ENCODE results near the gene TM9SF4.

Gene TM9SF4, protein sequence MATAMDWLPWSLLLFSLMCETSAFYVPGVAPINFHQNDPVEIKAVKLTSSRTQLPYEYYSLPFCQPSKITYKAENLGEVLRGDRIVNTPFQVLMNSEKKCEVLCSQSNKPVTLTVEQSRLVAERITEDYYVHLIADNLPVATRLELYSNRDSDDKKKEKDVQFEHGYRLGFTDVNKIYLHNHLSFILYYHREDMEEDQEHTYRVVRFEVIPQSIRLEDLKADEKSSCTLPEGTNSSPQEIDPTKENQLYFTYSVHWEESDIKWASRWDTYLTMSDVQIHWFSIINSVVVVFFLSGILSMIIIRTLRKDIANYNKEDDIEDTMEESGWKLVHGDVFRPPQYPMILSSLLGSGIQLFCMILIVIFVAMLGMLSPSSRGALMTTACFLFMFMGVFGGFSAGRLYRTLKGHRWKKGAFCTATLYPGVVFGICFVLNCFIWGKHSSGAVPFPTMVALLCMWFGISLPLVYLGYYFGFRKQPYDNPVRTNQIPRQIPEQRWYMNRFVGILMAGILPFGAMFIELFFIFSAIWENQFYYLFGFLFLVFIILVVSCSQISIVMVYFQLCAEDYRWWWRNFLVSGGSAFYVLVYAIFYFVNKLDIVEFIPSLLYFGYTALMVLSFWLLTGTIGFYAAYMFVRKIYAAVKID

DNA sequence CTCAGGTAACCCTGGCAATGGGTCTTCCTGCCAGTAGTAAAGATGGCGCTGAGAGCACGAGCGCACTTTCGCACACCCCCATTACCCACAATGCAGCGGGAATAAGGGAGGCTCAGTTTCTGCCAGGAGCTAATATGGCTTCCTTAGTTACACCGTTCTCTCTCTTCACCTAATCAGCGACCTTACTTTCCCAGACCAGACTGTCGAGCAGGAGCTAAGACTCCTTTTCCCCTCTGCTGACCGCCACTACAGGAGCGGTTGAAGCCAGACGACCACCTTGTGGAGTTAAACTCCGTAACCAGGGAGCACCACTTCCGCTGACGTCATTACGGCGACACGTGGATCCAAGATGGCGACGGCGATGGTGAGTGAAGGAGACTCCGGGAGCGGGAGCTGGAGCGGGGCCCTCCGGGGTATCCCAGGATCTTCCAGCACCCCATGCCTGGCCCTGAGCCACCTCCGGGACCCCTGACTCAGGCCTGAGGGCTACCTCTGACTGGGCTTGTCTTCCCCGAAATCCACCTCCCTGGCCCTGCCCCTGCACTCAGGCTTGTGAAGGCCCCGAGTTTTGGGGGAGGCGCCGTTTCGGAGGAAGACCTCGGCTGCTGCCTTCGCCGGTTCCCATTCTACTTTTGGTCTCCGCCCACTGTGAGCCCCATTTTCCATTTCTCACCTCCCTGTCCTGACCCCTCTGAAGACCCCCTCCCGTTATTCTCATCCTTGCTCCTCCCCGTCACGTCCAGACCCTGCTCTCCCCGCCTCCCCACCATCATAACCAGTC, at the start of gene TM9SF4:
TSS of gene TM9SF4 (plus strand) at position 323 of the 781 bp plus-strand sequence. CDS start at position 350, 27 bp downstream.
- peak; percentile 81 for DNase-seq

DNA sequence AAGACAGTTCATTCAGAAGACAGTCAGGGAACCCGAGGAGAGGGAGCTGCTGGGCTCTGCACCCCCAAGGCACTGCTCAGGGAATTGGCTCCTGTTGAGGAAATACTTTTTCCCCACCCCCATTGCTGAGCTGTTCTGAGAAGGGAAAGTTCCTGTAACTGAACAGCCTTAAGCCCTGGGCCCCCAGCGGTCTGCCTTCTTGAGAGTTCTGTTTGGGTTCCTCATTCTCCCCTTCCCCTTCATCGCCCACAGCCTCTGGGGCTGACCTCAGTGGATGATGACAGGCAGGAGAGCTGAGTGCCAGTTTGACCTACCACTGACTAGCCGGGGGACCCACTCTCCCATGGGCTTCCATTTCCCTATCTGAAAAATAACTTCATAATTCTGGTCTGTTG, 46.7 kb upstream of the TM9SF4 start:
- no peak for DNase-seq

DNA sequence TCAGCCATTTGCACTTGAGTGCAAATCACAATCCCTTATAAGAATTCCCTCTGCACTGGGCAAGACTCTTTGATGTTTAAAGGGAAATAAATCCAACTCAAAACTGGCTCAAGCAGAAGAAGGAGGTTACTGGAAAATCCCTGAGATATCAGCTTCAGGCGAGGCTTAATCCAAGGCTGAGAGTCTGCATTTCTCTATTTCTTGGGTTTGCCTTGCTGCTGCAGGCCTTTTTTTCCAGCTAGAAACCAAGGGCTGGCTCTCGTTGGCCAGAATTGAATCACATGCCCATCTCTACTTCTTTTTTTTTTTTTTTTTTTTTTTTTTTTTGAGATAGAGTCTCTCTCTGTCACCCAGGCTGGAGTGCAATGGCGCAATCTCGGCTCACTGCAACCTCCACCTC, 45.8 kb upstream of the TM9SF4 start:
- no peak for DNase-seq

DNA sequence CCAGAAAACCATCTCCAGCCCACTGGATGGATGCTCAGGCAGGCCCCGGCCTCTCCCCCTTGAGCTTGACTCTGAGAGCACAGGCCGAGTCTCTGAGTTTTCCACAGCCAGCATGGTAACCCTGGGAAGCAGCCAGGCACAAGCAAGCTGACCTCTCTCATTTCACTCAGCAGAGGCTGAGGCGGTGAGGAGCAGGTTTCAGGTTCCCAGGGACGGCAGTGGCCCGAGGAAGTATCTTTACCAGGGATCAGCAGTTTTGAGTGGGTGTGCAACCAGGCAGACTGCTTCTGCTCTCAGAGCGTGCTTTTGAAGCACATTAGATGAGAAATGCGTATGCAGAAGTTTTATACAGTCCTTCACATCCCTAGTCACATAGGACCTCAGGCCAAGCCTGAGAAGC, 44.8 kb upstream of the TM9SF4 start:
- no peak for DNase-seq

DNA sequence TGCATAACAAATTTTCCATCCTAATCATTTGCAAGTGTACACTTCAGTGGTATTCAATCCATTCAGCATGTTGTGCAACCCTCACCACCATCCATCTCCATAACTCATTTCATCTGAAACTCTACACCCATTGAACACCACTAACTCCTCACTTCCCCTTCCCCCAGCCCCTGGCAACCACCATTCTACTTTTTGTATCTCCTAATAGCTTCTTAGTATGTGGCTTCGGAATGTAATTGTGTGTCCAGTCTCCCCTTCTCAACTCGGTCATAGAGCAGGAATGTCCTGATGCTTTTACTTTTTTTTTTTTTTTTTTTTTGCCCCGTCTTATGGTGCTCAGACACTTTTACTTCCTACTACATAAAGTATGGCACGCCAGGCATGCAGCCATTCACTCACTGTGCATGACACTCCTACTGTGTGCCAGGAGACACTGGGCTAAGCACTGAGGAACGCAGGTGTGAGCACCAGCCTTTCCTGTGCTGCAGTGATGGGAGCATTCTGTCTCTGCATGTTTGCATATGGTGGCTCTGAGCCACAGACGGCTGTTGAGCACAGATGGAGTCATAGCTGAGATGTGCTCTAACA, 42.2 kb upstream of the TM9SF4 start:
- DNase-seq: no peak

DNA sequence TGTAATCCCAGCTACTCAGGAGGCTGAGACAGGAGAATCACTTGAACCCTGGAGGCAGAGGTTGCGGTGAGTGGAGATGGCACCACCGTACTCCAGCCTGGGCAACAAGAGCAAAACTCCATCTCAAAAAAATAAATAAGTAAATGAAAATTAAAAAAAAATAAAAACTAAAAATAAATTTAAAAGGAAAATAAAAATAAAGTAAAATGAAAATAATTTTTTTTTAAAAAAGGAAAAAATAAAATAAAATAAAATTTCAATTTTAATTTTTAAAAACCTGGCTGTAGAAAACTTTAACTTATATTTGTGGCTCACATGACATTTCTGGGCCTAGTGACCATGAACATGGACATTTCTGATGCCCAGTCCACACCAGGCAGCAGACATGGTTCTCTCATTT, 41.3 kb upstream of the TM9SF4 start:
- no peak for DNase-seq

DNA sequence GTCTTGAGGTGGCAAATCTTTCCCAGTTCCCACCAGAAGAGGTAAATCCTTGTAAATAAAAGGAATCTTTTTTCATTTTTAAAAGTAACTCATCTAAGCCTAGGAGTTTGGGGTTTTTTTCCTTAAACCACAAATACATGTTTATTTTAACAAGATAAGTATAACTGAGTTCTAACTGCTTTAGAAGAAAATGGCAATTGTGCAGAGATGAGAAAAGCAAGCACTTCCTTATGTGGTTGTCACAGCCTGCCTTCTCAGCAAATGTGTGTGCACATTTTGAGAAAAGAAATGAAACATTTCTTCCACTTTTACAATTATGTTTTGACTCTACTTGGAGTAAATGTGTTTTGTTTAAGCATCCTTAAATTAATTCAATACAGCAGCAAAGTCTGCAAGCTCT, 39.8 kb upstream of the TM9SF4 start:
- no peak for DNase-seq

DNA sequence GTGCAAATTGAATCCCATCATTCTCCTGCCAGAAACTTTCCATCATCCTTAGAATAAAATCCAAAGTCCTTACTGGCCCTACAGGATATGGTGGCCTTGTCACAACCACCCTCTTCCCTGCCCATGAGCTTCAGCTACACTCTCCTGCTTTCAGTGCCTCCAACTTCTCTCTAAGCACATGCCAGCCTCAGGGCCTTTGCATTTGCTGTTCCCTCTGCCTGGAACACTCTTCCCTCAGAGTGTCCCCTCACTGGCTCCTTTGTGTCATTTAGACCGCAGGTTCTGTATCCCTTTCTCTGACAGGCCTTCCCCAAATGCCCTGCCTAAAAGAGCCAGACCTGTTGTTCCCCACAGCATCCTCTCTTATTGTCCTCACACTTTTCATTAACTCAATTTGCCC, 39.2 kb upstream of the TM9SF4 start:
- DNase-seq: no peak

DNA sequence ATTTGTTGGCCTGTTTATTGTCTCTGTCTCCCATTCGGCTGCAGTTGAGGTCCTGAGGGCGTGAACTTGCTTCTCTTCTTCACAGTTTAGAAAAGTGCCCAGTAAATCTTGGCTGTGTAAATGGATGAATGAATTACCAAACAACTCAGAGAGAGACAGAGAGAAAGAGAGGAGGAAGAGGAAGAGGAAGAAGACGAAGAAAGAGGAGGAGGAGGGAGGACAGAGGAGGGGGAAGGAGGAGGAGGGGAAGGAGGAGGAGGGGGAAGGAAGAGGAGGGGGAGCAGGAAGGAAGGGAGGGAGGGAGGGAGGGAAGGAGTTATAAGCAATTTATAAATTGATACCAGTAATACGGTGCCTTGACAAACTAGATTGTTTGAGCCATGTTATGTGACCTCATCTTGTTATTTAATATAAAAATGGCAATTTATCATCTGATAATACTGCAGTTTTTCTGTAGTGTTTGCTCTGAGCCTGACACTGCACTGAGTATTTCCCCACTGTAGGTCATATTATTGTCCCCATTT, 38.8 kb upstream of the TM9SF4 start:
- no peak for DNase-seq

DNA sequence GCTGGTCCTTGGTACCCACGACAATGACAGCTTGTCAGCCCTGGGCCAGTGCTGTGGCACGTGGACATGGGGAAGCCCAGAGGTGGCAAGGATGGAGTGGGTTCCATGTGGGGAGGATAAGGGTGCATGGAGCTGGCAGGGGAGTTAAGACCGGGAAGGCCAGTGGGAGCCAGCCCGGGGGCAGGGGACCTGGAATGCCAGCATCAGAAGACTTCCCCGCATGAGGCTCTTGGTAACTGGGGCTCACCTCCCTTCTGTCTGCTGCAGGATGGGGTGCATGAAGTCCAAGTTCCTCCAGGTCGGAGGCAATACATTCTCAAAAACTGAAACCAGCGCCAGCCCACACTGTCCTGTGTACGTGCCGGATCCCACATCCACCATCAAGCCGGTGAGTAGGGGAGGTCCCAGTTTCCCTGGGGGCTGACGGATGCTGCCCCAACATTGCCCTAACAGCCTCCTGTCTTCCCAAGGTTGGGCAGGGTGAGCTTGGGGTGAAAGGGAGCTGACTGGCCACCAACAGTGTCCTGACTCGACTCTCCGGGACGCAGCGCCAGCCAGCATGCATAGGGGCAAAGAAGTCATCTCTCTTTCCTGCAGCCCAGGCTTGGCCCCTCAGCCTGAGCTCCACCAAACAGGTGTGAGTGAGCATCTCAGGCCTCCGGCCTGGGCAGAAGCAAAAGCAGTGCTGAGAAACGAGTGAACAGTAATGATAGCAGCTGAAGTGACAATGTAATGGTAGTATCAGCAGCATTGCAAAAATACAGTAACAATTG, 37.9 kb upstream of the TM9SF4 start:
- DNase-seq: no peak

DNA sequence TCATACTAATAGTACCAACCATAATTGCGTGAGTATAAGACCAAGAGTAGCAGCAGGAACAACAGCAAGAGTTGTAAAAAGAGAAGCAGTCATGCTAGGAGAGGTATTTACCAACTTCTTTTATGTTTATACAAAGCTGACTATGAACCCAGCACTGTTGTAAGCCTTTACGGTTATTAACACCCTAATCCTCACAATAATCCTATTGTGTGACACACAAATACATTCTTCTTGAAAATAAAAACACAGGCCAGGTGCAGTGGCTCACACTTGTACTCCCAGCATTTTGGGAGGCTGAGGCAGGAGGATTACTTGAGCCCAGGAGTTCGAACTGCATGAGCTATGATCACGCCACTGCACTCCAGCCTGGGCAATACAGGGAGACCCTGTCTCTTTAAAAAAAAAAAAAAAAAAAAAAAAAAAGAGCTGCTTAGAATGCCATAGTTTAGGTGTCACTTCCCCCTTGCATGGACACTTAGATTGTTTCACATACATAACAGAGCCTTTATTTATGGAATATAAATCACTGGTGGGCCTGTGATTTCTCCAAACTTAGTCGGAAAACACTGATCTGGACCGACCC, 37.3 kb upstream of the TM9SF4 start:
- no peak for DNase-seq

DNA sequence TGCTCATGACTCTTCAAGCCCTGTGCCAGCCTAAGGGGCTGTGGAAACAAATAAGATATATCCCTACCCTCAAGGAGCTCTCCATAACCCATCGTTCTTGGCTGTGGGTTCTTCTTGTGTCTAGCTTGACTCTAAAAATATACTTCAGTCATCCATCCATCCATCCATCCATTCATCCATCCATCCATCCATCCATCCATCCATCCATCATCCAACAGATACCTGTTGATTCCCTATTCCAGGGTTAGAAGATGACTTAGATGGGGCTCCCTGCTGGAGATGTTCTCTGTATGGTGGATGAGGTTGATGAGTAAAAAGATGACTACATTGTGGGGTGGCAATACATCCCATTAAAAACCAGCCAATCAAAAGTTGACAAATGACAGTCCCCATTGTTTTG, 34.0 kb upstream of the TM9SF4 start:
- no peak for DNase-seq

DNA sequence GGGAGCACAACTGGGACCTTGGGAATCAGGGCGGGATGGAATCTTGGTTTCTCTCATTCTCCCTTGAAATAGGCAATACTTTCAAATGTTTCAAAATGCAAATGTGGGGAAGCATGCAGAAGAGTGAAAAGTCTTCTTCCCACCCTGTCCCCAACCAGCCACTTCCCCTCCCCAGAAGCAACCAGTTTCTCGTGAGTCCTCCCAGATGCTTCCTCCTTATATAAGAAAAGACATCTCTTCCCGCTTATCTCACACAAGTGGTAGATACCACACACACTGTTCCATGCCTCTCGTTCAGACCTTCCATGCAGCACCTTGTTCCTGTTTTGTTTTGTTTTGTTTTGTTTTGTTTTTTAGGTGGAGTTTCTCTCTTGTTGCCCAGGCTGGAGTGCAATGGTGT, 32.3 kb upstream of the TM9SF4 start:
- DNase-seq: no peak

DNA sequence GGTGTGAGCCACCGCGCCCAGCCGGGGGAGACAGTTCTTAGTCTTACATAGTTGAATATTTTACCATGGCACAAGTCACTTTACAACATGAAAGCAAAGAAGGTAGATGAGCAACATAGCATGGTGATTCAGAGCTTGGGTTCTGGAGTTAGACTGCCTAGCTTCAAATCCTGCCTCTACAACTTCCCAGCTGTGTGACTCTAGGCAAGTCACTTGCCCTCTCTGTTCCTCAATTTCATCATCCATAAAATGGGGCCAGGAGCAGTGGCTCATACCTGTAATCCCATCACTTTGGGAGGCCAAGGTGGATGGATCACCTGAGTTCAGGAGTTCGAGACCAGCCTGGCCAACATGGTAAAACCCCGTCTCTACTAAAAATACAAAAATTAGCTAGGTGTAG, 31.2 kb upstream of the TM9SF4 start:
- DNase-seq: no peak

DNA sequence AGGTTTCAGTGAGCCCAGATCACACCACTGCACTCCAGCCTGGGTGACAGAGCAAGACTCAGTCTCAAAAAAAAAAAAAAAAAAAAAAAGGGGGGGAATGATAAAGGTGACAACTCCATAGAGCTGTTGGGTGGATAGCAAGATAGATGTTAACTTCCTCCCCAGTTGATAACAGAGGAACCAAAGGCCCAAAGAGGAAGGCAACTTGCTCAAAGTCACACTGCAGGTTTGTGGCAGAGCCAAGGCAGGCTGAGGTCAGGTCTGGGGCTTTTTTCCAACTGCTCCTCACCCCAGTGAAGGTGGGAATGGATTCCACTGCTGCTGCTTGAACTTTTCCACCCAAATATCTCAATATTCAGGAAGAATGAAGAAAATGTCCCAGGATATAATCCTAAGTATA, 30.7 kb upstream of the TM9SF4 start:
- DNase-seq: no peak

DNA sequence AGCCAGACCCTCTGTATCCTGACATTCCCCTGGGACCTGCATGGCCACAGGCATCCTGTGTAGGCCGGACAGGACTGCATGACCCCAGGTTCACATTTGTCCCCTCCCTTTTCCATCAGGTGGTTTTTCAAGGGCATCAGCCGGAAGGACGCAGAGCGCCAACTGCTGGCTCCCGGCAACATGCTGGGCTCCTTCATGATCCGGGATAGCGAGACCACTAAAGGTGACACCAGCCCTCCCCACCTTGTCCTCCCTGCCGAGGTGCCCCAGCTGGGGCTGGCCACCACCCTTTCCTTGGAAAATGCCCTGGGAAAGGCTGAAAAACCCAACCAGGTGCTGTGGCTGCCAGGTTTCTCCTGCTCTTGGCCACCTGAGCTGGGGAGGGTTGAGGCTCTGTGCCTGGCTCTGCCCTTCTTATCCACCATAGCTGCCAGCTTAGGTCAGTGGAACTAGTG, 29.8 kb upstream of the TM9SF4 start:
- DNase-seq: no peak

DNA sequence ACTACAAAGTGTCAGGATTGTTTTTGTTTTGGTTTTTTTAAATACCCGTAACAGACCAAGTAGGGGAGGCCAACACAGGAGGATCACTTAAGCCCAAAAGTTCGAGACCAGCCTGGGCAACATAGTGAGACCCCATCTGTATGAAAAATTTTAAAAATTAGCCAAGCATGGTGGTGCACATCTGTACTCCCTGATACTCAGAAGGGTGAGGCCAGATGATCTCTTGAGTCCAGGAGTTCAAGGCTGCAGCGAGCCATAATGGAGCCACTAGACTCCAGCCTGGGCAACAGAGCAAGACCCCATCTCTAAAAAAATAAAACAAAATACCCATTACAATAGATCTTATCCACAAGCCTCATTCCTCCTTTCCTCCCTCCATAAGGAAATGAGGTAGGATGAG, 28.7 kb upstream of the TM9SF4 start:
- no peak for DNase-seq

DNA sequence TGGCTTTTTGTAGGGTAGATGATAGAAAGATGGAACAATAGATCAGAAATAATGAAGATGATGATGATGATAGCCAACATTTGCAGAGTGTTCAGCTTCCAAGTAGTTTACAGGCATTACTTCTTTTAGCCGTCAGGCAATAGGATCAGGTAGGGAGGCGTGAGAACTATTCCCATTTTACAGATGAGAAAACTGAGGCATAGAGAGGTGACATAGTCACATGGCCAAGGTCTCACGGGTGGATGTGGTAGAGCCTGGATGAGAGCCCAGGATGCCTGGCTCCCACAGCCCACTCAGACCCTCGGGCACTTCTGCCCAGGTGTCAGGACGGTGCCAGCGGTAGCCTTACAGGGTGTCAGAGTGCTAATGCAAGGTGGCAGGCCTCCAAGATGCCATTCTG, 26.0 kb upstream of the TM9SF4 start:
- DNase-seq: no peak

DNA sequence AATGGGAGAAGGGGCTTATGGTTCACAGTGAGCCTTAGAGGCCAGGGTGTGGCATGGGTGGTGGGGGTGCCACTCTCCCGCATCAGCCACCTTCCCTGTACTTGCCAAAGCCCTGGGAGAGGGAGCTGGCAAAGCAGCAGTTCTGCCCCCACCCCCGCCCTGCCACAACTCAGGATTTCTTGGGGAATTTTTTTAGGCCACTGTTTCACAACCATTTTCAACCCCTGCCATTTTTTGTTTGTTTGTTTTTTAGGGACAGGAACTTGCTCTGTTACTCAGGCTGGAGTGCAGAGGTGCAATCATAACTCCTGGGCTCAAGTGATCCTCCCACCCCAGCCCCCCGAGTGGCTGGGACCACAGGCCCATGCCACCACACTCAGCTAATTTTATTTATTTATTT, 22.4 kb upstream of the TM9SF4 start:
- no peak for DNase-seq

DNA sequence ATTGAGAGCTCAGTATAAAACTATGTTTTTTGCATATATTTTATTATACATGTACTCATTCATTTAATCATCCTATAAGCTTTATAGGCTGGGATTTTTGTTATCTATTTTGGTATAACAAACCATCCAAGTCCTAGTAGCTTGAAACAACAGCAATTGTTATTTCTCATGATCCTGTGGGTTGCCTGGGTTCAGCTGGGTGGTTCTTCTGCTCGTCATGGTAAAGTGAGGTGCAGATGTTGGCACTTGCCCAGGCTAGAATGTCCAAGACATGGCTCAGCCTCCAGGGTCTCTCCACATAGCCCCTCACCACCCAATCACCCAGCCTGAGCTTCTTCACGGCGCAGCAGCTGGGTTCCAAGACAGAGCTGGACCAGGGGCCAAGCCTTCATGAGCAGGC, 20.8 kb upstream of the TM9SF4 start:
- no peak for DNase-seq

DNA sequence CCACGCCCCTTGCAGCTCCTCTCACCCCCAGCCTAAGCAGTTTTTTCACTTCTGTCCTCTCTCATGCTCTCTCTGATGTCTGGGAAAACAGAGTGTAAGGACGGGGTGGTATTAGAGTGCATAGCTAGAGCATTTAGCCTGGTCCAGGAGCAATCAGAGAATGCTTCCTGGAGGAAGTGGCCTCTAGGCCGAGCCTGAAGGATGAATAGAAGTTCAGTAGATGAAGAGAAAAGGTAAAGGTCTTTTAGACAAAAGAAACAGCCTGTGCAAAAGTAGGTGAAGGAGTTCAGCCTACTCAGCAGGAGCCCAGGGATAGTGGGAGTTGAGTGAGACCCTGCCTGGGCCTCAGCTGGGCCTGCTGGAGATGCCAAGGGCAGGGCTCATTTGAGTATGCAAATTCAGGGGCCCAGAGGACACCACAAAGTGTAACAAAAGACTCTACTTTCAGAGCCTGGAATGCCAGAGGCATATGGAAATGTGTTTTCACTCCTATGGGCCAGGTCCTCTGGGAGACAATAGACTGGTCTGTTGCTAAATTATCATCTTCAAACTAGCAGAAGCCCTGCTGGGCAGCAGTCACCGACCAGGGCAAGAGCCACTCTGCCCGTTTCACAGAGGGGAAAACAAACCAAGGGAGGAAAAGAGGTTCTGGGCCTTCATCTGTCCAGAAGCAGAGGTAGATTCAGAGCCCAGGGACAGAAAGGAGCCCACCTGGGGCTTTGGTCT, 19.7 kb upstream of the TM9SF4 start:
- DNase-seq: no peak

Data from stimulated activated CD4-positive, alpha-beta T cell treated with anti-CD3 and anti-CD28 coated beads, Interleukin-12 subunit alpha, Interleukin-12 subunit beta, amount 100 ng/mL, for 4 hours (primary cell).